PC-9 (cell line): ENCODE data around the gene OR5T2. TPM values are rescaled to one million over a fixed set of nuclear protein-coding genes. Genes with fewer than 3 reads are reported as not detected.

Source experiments
- BruUV-seq: library from RNA; stranded (reverse); fragments of 400-500 nt; replicated peaks from 2 replicates; lab custom pipeline; 2021; lab: Mats Ljungman, UMichigan
- CTCF ChIA-PET: fragments of 300-600 bp; sonication (Branson Sonifier 250); formaldehyde crosslinking; loops from one replicate; lab custom pipeline; 2022; ENCODE audit warnings: antibody characterized with exemption; lab: Charles Lee
- POLR2A ChIA-PET: fragments of 300-600 bp; sonication (Branson Sonifier 250); formaldehyde crosslinking; loops from one replicate; lab custom pipeline; 2022; ENCODE audit warnings: antibody characterized with exemption; ENCODE audit not compliant: unreplicated experiment; lab: Charles Lee
- DNase-seq, 2 experiments: peaks; one replicate each; pipeline versions ENCODE4 v3.0.0 to v3.0.0-alpha.2; 2015 to 2022; ENCODE audit warnings: mixed read lengths in 1 of 2
- H2AFZ ChIP-seq: fragments of 200-600 bp; sonication (generic); 2 replicates; pipeline ENCODE4 v1.8.1; 2017; ENCODE audit warnings: antibody characterized with exemption
- H3F3A ChIP-seq: fragments of 200-600 bp; sonication (generic); 2 replicates; pipeline ENCODE4 v1.8.1; 2017; ENCODE audit warnings: antibody characterized with exemption, mild to moderate bottlenecking, low read depth; ENCODE audit not compliant: insufficient read depth
- H3K27ac ChIP-seq: fragments of 200-600 bp; sonication (generic); 2 replicates; pipeline ENCODE4 v1.6.1; 2016; ENCODE audit warnings: mixed run types
- H3K27me3 ChIP-seq: fragments of 200-600 bp; sonication (generic); 2 replicates; pipeline ENCODE4 v1.6.1; 2016; ENCODE audit warnings: low read depth, mixed run types; ENCODE audit not compliant: insufficient read depth
- H3K36me3 ChIP-seq: fragments of 200-600 bp; sonication (generic); 2 replicates; pipeline ENCODE4 v1.6.1; 2016; ENCODE audit warnings: low read depth, mixed run types
- H3K4me1 ChIP-seq: fragments of 200-600 bp; sonication (generic); replicated peaks from 2 replicates; pipeline ENCODE4 v1.6.1; 2016; ENCODE audit warnings: mixed run types; ENCODE audit not compliant: insufficient read depth
- H3K4me2 ChIP-seq: fragments of 200-600 bp; sonication (generic); 2 replicates; pipeline ENCODE4 v1.6.1; 2017; ENCODE audit warnings: mixed run types
- H3K4me3 ChIP-seq: fragments of 200-600 bp; sonication (generic); 2 replicates; pipeline ENCODE4 v1.6.1; 2016; ENCODE audit warnings: mixed run types
- H3K79me2 ChIP-seq: fragments of 200-600 bp; sonication (generic); 2 replicates; pipeline ENCODE4 v1.6.1; 2017; ENCODE audit warnings: low read depth, mixed run types
- H3K9me2 ChIP-seq: fragments of 200-600 bp; sonication (generic); 2 replicates; pipeline ENCODE4 v1.8.1; 2017; ENCODE audit warnings: mild to moderate bottlenecking; ENCODE audit not compliant: insufficient read depth
- H3K9me3 ChIP-seq: fragments of 200-600 bp; sonication (generic); 2 replicates; pipeline ENCODE4 v1.8.1; 2016; ENCODE audit warnings: low read depth; ENCODE audit not compliant: insufficient read depth
- H4K20me1 ChIP-seq: fragments of 200-600 bp; sonication (generic); 2 replicates; pipeline ENCODE4 v1.8.1; 2017; ENCODE audit not compliant: insufficient read depth
- EZH2 ChIP-seq: fragments of 200-600 bp; sonication (generic); IDR thresholded peaks from 2 replicates; pipeline ENCODE4 v1.8.0; 2017; ENCODE audit warnings: antibody characterized with exemption, low read depth
- intact Hi-C: fragments of 100-400 bp; cut with micrococcal nuclease; formaldehyde crosslinking; loops from one replicate; pipeline ENCODE4 v1.10.0; 2022; ENCODE audit not compliant: unreplicated experiment
- total RNA-seq: library from RNA; stranded (reverse); gene quantifications from 2 replicates; pipeline ENCODE4 v1.2.3, GENCODE V29; 2021
- TF ChIP-seq, protein P1 (sequence below): fragments of 200-600 bp; sonication (generic); conservative IDR thresholded peaks from 2 replicates; pipeline ENCODE4 v1.6.1; 2017; ENCODE audit warnings: mixed run types, antibody characterized with exemption, mild to moderate bottlenecking, moderate library complexity

Gene OR5T2
- total RNA-seq, 1 experiment from 2014 or later, result not detected

DNA sequence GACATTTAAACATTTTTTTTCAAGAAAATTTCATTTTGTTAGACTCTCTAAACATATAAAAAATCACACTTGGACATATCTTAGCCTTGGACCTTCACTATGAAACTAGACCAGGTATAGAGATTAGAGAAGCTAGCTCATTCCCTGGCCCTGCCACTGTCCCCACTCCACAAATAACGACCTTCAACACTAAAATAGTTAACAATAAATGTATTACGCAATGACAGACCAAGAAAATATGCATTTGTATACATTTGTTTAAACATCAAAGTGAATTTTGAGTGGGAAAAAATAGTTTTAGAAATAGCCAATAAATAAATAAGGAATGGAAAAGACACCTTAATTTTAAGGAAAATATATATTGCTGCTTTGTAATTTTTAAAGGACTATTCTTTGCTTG lies 36.7 kb downstream of the OR5T2 start:
- Histone ChIP-seq H3K27ac (no peak overlapping the region), H4K20me1 (no peaks in the 10 kb centered on the region), H3K27me3 (no peaks in the 10 kb centered on the region), H3K79me2 (no peaks in the 10 kb centered on the region), H3K9me2 (no peaks in the 10 kb centered on the region), H3K9me3 (no peaks in the 10 kb centered on the region), H2AFZ (no peak overlapping the region), H3K4me1 (no peaks in the 10 kb centered on the region), H3K4me2 (no peak overlapping the region), H3K4me3 (no peak overlapping the region), H3K36me3 (no peaks in the 10 kb centered on the region), H3F3A (no peaks in the 10 kb centered on the region)
- no peak for DNase-seq
- ChIA-PET CTCF (no interaction called here), POLR2A (no interaction called here)
- no peak for TF ChIP-seq EZH2
- TF ChIP-seq, protein P1, sequence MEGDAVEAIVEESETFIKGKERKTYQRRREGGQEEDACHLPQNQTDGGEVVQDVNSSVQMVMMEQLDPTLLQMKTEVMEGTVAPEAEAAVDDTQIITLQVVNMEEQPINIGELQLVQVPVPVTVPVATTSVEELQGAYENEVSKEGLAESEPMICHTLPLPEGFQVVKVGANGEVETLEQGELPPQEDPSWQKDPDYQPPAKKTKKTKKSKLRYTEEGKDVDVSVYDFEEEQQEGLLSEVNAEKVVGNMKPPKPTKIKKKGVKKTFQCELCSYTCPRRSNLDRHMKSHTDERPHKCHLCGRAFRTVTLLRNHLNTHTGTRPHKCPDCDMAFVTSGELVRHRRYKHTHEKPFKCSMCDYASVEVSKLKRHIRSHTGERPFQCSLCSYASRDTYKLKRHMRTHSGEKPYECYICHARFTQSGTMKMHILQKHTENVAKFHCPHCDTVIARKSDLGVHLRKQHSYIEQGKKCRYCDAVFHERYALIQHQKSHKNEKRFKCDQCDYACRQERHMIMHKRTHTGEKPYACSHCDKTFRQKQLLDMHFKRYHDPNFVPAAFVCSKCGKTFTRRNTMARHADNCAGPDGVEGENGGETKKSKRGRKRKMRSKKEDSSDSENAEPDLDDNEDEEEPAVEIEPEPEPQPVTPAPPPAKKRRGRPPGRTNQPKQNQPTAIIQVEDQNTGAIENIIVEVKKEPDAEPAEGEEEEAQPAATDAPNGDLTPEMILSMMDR, result no peak
- intact Hi-C loops, result no loop called here
- no TSS peak for BruUV-seq

DNA sequence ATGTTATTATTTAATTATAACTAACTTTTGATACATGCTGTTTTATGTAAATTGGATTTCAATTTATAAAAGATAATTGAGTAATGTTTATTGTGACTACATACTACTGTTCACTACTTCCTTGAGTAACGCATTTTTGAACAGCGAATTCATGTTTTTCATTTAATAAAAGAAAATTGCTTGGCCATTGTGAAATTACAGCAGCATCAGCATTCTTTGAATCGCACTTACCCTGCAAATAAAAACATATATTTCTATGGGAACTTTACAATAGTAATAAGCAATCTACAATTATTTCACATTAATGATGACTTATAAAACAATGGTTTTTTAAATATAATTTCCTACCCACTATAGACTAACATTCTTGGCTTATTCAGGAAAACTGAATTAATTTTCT lies 37.4 kb downstream of the OR5T2 start:
- Histone ChIP-seq H3K9me3 (0 out of 2 replicates have a peak, but pooled peaks cover 3% of the 10 kb centered on the region), H3K27me3 (no peaks in the 10 kb centered on the region), H4K20me1 (no peaks in the 10 kb centered on the region), H3K4me2 (no peak overlapping the region), H3K9me2 (no peaks in the 10 kb centered on the region), H3K27ac (no peak overlapping the region), H3K79me2 (no peaks in the 10 kb centered on the region), H2AFZ (no peak overlapping the region), H3K4me1 (no peaks in the 10 kb centered on the region), H3K36me3 (no peaks in the 10 kb centered on the region), H3F3A (no peaks in the 10 kb centered on the region), H3K4me3 (no peak overlapping the region)
- ChIA-PET POLR2A (no interaction called here), CTCF (no interaction called here)
- no peak for DNase-seq
- TF ChIP-seq, protein P1, result no peak
- no peak for TF ChIP-seq EZH2
- intact Hi-C loops, result no loop called here
- BruUV-seq, result no TSS peak

DNA sequence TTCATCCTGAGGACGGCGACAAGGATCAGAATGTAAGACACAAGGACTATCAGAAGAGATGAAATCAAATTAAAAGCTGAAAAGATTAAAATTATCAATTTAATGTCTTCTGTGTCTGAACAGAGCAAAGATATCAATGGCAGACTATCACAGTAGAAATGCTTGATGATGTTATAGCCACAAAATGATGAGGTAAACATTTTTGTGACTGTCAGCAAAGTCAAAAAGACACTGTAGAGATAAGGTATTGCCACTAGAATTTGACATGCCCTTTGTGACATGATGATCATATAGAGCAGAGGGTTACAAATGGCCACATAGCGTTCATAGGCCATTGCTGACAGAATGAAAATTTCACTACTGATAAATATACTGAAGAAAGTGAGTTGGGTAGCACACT lies 45.5 kb downstream of the OR5T2 start:
- Histone ChIP-seq H3K27me3 (no peaks in the 10 kb centered on the region), H3K36me3 (no peaks in the 10 kb centered on the region), H3K4me3 (no peak overlapping the region), H3K79me2 (no peaks in the 10 kb centered on the region), H3K27ac (no peak overlapping the region), H3K9me3 (0 out of 2 replicates have a peak, but pooled peaks cover 4% of the 10 kb centered on the region), H3K9me2 (no peaks in the 10 kb centered on the region), H3F3A (0 out of 2 replicates have a peak, but pooled peaks cover 3% of the 10 kb centered on the region), H4K20me1 (peaks cover 3% of the 10 kb centered on the region; the same call in 1 of the 2 replicates), H3K4me1 (no peaks in the 10 kb centered on the region), H3K4me2 (no peak overlapping the region), H2AFZ (no peak overlapping the region)
- no peak for DNase-seq
- intact Hi-C loops, result no loop called here
- CTCF ChIA-PET, result no interaction called here
- TF ChIP-seq, protein P1, result no peak
- no peak for TF ChIP-seq EZH2
- POLR2A ChIA-PET, result no interaction called here
- no TSS peak for BruUV-seq
